ENCODE data around the gene NOP56. TPM values are rescaled to one million over a fixed set of nuclear protein-coding genes. Genes with fewer than 3 reads are reported as not detected.

Gene NOP56
- total and polyA plus RNA-seq, 9 of the 15 experiments (the other 6 are each of a cell fraction or from before 2014, with no cell fraction given), result 295 to 697 (median 439) TPM

DNA sequence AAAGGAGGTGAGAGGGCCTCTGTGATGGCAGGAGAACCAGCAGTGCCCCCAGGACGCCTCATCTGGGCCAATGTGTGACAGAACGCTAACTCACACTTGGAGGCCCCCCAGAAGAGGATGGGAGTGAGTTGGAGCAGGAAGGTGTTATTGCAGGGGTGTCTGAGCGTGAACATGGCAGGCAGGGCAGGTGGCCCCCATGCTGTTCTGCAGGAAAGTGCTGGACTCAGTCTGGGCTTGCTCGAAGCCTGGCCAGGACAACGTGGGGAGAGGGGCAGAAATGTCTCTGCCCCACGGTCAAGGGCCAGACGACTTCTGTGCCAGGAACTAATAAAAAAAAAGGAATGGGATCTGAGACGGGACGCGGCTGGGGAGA lies 39.2 kb downstream of the NOP56 start (continued):
- TF ChIP-seq STAT5A (IDR thresholded peaks at IDR 0.05; ENCODE audit: borderline replicate concordance, low read length) (no peak), HDAC1 (IDR thresholded peaks at IDR 0.05) (no peak), SMAD2 (IDR thresholded peaks at IDR 0.05; ENCODE audit: low read depth, low read length) (no peak), SRSF3 (IDR thresholded peaks at IDR 0.05; ENCODE audit: insufficient read depth, low read length) (no peak)
- TF ChIP-seq, protein P1, sequence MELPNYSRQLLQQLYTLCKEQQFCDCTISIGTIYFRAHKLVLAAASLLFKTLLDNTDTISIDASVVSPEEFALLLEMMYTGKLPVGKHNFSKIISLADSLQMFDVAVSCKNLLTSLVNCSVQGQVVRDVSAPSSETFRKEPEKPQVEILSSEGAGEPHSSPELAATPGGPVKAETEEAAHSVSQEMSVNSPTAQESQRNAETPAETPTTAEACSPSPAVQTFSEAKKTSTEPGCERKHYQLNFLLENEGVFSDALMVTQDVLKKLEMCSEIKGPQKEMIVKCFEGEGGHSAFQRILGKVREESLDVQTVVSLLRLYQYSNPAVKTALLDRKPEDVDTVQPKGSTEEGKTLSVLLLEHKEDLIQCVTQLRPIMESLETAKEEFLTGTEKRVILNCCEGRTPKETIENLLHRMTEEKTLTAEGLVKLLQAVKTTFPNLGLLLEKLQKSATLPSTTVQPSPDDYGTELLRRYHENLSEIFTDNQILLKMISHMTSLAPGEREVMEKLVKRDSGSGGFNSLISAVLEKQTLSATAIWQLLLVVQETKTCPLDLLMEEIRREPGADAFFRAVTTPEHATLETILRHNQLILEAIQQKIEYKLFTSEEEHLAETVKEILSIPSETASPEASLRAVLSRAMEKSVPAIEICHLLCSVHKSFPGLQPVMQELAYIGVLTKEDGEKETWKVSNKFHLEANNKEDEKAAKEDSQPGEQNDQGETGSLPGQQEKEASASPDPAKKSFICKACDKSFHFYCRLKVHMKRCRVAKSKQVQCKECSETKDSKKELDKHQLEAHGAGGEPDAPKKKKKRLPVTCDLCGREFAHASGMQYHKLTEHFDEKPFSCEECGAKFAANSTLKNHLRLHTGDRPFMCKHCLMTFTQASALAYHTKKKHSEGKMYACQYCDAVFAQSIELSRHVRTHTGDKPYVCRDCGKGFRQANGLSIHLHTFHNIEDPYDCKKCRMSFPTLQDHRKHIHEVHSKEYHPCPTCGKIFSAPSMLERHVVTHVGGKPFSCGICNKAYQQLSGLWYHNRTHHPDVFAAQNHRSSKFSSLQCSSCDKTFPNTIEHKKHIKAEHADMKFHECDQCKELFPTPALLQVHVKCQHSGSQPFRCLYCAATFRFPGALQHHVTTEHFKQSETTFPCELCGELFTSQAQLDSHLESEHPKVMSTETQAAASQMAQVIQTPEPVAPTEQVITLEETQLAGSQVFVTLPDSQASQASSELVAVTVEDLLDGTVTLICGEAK (IDR thresholded peaks at IDR 0.05), result no peak
- TF ChIP-seq, protein P1 (CRISPR knock-in tag; IDR thresholded peaks at IDR 0.05), result no peak

All from K562 (cell line).